HG03097 (cell line): Measurements from ENCODE around the gene ZNF213.
A peak's percentile ranks its signal among the peaks of the same experiment; 100 is the strongest.

Experiments used
- ATAC-seq: cut with Tn5 transposase; IDR thresholded peaks from one replicate; pipeline ENCODE4 v1.9.1; 2021; ENCODE audit not compliant: unreplicated experiment, low FRiP score

Gene ZNF213

DNA sequence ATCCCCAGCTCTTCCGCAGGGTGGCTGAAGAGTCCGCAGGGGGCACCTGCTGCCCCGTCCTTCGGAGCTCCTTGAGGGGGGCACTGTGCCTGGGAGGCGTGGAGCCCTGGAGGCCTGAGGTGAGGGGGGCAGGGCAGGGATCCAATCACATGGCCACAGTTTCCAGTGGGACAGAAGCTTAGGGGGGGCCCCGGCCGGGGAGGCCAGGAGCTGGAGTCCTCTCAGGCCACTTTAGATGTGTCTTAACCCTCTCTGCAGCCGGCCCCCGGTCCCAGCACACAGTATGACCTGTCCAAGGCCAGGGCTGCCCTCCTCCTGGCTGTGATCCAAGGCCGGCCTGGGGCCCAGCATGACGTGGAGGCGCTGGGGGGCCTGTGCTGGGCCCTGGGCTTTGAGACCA is 10.8 kb downstream of the ZNF213 start:
- ATAC-seq: no peak

DNA sequence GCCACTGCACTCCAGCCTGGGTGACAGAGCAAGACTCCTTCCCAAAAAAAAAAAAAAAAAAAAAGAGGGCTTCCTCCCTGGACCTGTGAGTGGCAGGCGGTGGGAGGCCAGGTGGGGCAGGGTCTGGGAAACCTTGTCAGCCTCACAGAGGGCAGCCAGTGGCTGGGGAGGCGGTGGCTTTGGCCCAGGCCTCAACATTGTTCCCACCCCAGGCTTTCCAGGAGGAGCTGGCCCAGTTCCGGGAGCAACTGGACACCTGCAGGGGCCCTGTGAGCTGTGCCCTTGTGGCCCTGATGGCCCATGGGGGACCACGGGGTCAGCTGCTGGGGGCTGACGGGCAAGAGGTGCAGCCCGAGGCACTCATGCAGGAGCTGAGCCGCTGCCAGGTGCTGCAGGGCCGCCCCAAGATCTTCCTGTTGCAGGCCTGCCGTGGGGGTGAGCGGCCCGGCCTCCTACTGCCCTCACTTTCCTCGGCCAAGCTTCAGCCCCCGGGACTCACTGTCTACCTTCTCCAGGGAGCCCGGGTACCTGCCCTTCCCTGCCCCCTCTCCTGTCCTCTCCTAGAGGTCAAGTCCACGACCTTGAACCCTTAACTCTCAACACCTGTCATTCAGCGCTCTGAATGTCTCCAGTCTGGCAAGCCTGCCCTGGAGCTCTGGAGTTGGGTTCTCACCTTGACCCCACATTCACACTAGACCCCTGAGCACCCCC is 12.4 kb downstream of the ZNF213 start:
- no peak for ATAC-seq

DNA sequence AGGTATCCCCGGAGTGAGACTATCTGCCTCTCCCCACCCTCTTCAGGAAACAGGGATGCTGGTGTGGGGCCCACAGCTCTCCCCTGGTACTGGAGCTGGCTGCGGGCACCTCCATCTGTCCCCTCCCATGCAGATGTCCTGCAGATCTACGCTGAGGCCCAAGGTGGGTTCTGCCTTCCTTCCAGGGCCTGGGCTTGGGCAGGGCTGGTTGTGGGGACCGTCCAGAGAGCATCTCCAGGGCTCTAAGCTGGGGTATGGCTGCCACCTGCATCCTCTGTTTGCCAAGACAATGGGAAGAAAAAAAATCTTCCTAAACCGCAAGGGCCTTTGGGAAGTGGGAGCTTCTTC is 12.9 kb downstream of the ZNF213 start:
- ATAC-seq: no peak

DNA sequence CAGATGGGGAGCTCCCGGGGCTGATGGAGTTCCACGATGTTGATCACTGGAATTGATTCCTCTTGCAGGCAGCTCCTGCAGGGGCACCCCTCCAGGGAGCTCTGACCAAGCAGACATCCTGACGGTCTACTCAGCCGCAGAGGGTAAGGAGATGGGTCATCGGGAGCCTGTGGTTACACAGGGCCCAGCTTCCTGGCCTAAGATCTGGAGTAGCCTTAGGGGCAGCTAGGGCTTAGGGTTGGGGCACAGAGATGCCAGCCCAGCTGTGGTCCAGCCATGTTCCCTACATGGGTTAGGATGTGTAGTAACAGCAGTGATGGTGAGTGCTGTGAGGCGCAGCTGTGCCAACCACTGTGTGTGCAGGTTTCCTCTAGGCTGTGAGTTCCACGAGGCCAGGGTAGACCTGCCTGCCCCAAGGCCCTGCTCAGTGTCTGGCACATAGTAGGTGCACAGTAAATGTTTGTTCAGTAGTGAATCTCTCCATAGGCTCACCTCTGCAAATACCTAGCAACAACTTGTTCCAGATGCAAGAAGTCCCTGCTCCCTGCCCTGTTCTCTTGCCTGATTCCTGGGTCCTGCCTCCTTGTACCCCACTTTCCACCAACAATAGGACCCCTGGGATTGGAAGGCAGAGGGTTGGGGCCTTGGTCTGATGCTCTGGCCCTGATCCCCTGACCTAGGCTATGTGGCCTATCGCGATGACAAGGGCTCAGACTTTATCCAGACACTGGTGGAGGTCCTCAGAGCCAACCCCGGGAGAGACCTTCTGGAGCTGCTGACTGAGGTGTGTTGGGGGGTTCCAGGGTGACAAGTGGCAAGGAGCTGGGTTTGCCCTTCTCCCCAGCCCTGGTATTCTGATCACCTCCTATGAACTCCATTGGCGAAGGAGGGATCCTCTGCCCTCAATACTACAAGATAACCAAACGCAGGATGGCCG is 13.7 kb downstream of the ZNF213 start:
- ATAC-seq: no peak

- no peak for ATAC-seq
These were observed 14.3 kb downstream of the ZNF213 start for GRCh38 chr16:3149193-3149530.

DNA sequence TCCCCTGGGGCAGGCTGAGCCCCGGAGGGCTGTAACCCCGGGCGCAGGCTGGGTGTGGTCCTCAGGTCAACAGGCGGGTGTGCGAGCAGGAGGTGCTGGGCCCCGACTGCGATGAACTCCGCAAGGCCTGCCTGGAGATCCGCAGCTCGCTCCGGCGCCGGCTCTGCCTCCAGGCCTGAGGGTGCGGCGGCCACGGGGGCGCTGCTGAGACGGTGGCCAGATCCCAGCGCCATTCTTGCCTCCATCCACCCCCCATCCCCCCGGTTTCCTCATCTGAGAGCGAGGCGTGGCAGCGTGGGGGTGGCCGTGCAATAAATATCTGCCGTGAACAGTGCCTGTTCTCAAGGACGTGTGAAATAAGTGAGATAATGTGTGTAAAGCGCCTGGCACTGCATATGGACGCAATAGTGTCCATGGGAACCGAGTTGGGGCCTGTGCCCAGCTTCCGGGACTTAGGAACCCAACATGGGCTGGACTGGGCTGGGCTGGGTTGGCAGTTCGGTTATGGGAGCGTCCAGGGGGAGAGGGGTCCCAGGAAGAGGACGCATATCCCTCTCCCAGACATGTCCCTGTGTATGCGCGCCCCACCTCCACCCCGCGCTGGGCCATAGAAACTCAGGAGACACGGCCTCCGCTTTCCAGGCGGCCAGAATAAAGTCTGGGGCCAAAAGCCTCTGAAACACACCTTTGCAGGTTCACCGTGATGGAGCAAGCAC is 15.0 kb downstream of the ZNF213 start:
- ATAC-seq: peak; percentile 10

- peak; percentile 64 for ATAC-seq
These were observed 15.8 kb downstream of the ZNF213 start for GRCh38 chr16:3150346-3151218.

- ATAC-seq: no peak
These were observed 17.1 kb downstream of the ZNF213 start for GRCh38 chr16:3152027-3152276.

- ATAC-seq: no peak
These were observed 17.6 kb downstream of the ZNF213 start for GRCh38 chr16:3152277-3152990.

- no peak for ATAC-seq
These were observed 18.2 kb downstream of the ZNF213 start for GRCh38 chr16:3152991-3153368.

GRCh38 chr16:3155181-3155580 is 20.4 kb downstream of the ZNF213 start:
- no peak for ATAC-seq

GRCh38 chr16:3155972-3156371 is 21.1 kb downstream of the ZNF213 start:
- no peak for ATAC-seq

DNA sequence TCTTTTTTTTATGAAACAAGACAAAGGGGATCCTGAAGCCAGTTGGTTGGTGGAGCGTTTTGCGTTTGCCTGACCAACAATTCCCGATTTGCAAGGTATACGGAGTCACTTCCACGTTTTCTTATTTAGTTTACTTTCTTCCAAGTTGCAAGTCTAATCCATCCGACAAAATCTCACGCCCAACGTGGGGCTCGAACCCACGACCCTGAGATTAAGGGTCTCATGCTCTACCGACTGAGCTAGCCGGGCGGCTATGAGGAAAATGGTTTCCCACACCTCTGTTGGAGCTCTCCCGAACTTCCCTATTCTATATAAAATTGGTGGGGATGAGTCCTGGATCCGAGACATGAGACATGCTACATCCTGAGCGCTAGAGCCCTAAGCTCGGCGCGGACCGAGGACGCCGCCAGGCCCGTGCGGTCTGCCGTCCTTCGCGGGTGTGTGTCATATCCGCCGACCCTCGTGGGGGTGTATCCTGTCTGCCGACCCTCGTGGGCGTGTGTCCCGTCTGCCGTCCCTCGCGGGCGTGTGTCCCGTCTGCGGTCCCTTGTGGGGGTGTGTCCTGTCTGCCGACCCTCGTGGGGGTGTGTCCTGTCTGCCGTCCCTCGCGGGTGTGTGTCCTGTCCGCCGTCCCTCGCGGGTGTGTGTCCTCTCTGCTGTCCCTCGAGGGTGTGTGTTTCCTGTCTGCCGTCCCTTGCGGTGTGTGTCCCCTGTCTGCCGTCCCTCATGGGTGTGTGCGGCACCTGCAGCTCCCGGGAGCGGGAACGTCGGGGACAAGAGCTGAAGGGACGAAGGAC is 22.6 kb downstream of the ZNF213 start:
- ATAC-seq: no peak

GRCh38 chr16:3158026-3158509 is 23.2 kb downstream of the ZNF213 start:
- no peak for ATAC-seq

- peak; percentile 38 for ATAC-seq
These were observed 23.9 kb downstream of the ZNF213 start for GRCh38 chr16:3158510-3159314.

DNA sequence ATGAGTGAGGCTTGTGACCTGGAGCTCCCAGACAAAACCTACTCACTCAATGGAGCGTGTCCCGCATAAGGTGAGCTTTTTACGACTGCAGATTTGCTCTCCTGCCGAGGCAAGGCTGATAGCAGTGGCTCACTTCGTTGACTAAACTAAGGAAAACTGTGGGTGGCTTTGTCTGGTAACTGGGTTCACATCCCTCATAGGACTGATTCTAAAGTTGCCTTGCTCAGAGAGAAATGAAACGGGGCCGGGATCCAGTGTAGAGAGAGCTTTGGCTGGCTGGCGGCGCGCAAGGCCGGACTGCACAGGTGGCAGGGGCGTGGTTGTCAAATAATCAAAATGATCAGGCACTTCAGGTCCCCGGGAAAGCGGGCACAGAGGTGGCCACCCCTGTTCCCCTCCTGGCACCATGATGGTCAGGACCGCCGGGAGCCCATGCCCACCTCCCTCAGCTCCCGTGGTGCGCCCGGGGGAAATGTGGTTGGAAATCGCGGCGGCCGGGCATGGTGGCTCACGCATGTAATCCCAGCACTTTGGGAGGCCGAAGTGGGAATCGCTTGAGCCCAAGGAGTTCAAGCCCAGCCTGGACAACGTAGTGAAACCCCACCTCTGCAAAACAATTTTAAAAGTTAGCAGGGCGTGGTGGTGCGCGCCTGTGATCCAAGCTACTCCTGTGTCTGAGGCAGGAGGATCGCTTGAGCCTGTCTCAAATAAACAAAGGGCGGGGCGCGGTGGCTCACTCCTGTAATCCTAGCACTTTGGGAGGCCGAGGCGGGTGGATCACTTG is 26.6 kb downstream of the ZNF213 start:
- ATAC-seq: no peak

DNA sequence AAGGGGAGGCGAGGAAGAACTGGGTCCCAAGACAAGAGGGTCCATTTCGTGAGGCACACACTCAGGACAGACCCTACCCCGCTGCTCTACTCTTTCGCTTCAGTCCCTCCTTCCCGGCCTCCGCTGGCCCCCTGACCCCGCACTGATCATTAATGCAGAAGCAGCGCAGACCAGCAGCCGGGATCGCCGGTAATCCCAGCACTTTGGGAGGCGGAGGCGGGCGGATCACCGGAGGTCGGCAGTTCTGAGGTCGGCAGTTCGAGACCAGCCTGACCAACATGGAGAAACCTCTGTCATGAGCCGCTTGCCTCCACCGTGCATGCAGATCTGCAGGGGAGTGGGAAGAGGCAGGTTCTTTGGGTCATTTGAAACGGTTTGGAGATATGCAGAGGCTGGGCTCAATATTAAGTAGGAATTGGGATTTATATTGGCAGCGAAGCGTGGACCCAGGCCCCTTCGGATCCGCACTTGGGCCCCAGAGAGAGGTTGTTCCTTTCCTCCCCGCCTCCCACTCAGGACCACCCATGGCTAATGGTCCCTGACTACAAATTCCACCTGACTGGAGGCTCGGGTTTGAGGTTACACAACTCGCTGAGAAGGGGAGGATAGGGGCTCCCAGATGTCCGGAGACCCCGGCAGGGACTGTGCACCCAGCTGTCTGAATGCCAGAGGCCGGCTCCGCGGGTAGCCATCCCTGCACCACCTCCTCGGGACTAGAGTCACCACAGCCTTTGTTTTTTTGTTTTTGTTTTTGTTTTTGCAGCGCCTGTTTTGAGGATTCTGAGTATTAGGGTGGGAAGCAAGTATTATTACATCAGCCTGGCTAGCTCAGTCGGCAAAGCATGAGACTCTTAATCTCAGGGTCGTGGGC is 29.5 kb downstream of the ZNF213 start:
- no peak for ATAC-seq
